OCI-LY7 (cell line): Measurements from ENCODE around the gene CDC20. TPM values are rescaled to one million over a fixed set of nuclear protein-coding genes. Genes with fewer than 3 reads are reported as not detected.

Source experiments
- BruUV-seq: library from RNA; stranded (reverse); fragments of 400-500 nt; replicated peaks from 2 replicates; lab custom pipeline; 2021; lab: Mats Ljungman, UMichigan
- CTCF ChIA-PET: fragments of 300-600 bp; sonication (Branson Sonifier 250); formaldehyde crosslinking; loops from one replicate; lab custom pipeline; 2022; ENCODE audit warnings: antibody characterized with exemption; ENCODE audit not compliant: unreplicated experiment; lab: Charles Lee
- POLR2A ChIA-PET: fragments of 300-600 bp; sonication (Branson Sonifier 250); formaldehyde crosslinking; loops from one replicate; lab custom pipeline; 2022; ENCODE audit warnings: antibody characterized with exemption; lab: Charles Lee
- DNase-seq: peaks from one replicate; pipeline ENCODE4 v3.0.0-alpha.2; 2015; ENCODE audit warnings: low spot score
- H2AFZ ChIP-seq: fragments of 200-600 bp; sonication (generic), shearing (Covaris generic); 2 replicates; pipeline ENCODE4 v1.6.1; 2014; ENCODE audit warnings: mild to moderate bottlenecking, antibody characterized with exemption, low read length, moderate library complexity
- H3K27ac ChIP-seq: fragments of 200-600 bp; sonication (generic); 2 replicates; pipeline ENCODE4 v1.5.1; 2014; ENCODE audit warnings: mixed run types, low read depth, mild to moderate bottlenecking, moderate library complexity, low read length, inconsistent platforms; ENCODE audit not compliant: poor library complexity, severe bottlenecking
- H3K36me3 ChIP-seq: fragments of 200-600 bp; sonication (generic); 2 replicates; pipeline ENCODE4 v1.6.1; 2014; ENCODE audit warnings: mild to moderate bottlenecking, antibody characterized with exemption, low read length, moderate library complexity, mixed read lengths; ENCODE audit not compliant: insufficient read depth
- H3K4me1 ChIP-seq: fragments of 200-600 bp; sonication (generic); 2 replicates; pipeline ENCODE4 v1.5.1; 2014; ENCODE audit warnings: mild to moderate bottlenecking, low read length; ENCODE audit not compliant: insufficient read depth, poor library complexity, severe bottlenecking
- H3K4me2 ChIP-seq: fragments of 200-600 bp; sonication (generic); 2 replicates; pipeline ENCODE4 v1.6.1; 2014; ENCODE audit warnings: mild to moderate bottlenecking, low read length
- H3K4me3 ChIP-seq: fragments of 200-600 bp; sonication (generic); 2 replicates; pipeline ENCODE4 v1.5.1; 2014; ENCODE audit warnings: mild to moderate bottlenecking, low read depth, low read length; ENCODE audit not compliant: poor library complexity, severe bottlenecking
- H3K79me2 ChIP-seq: fragments of 200-600 bp; sonication (generic); 2 replicates; pipeline ENCODE4 v1.6.1; 2016; ENCODE audit warnings: low read depth, mild to moderate bottlenecking, low read length, moderate library complexity, mixed read lengths; ENCODE audit not compliant: insufficient read depth
- H3K9me2 ChIP-seq: fragments of 200-600 bp; sonication (generic); 2 replicates; pipeline ENCODE4 v1.6.1; 2016; ENCODE audit warnings: mild to moderate bottlenecking, low read length, mixed read lengths; ENCODE audit not compliant: insufficient read depth
- H3K9me3 ChIP-seq: fragments of 200-600 bp; sonication (generic); 2 replicates; pipeline ENCODE4 v1.6.1; 2014; ENCODE audit warnings: mild to moderate bottlenecking, mixed run types, low read length, mixed read lengths
- H4K20me1 ChIP-seq: fragments of 200-600 bp; sonication (generic); 2 replicates; pipeline ENCODE4 v1.6.1; 2014; ENCODE audit warnings: mild to moderate bottlenecking, antibody characterized with exemption, low read length, moderate library complexity, mixed read lengths; ENCODE audit not compliant: insufficient read depth
- EZH2phosphoT487 ChIP-seq: fragments of 200-600 bp; sonication (generic); IDR thresholded peaks from 2 replicates; pipeline ENCODE4 v1.6.1; 2018; ENCODE audit warnings: low read depth, borderline replicate concordance, mild to moderate bottlenecking, mixed run types, antibody characterized with exemption, low read length, moderate library complexity, mixed read lengths
- intact Hi-C: fragments of 100-400 bp; cut with micrococcal nuclease; formaldehyde crosslinking; loops from one replicate; pipeline ENCODE4 v1.10.0; 2022; ENCODE audit not compliant: unreplicated experiment
- total RNA-seq, 2 experiments: library from RNA; depleted of rRNA in 1 of 2; stranded (reverse); fragments of >200 nt in 1 of 2; shearing (Covaris generic) in 1 of 2; gene quantifications; 2 replicates each; pipeline ENCODE4 v1.2.3, GENCODE V29; 2014 to 2022
- TF ChIP-seq, protein P1 (sequence below): fragments of 200-600 bp; sonication (generic); conservative IDR thresholded peaks from 2 replicates; pipeline ENCODE4 v1.5.1; 2014; ENCODE audit warnings: mild to moderate bottlenecking, antibody characterized with exemption, low read length, moderate library complexity, mixed read lengths

CDC20 gene
- total RNA-seq, 2 experiments from 2014 or later, result 174 to 209 TPM

DNA sequence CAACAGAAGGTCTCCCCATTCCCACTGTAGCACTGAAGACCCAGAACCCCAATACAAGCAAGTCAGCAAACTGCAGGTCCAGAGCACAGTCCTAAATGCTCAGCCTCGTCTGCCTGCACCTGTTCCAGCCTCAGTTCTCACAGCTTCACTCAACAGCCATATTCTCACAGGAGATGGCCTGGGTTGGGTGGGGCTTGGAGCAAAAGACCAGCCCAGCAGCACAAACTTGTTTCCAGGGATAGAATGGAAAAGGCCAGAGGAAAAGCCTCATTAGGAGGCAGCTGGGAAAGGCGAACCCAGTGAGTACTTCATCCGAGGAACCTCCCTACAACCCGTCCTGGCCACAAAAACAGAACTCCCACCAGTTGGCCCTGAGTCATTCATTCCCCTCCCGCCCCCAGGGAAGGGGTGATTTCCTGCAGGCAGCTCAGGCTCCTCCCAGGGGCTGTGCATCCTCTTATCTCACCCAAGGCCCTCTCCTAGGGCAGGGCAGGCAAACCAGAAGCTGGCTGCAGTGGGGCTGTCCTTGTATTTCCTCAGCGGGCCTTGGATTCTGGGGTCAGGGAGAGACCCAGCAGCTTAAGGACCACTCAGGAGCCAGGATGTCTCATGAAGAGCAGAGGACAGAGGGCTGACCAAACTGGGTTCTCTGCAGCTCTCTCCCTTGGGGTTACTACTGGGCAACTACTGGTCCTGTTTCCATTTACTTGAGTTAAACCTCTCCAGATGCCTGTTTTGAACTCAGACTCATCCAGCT lies 28.6 kb upstream of the CDC20 start:
- POLR2A ChIA-PET, result interaction anchor here (0.5 to 1.1 kb wide), 4 partner anchors 24 to 990 kb away, joined by 3 to 5 read pairs (median 4); no protein-coding TSS in a partner anchor
- TF ChIP-seq, protein P1, sequence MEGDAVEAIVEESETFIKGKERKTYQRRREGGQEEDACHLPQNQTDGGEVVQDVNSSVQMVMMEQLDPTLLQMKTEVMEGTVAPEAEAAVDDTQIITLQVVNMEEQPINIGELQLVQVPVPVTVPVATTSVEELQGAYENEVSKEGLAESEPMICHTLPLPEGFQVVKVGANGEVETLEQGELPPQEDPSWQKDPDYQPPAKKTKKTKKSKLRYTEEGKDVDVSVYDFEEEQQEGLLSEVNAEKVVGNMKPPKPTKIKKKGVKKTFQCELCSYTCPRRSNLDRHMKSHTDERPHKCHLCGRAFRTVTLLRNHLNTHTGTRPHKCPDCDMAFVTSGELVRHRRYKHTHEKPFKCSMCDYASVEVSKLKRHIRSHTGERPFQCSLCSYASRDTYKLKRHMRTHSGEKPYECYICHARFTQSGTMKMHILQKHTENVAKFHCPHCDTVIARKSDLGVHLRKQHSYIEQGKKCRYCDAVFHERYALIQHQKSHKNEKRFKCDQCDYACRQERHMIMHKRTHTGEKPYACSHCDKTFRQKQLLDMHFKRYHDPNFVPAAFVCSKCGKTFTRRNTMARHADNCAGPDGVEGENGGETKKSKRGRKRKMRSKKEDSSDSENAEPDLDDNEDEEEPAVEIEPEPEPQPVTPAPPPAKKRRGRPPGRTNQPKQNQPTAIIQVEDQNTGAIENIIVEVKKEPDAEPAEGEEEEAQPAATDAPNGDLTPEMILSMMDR, result no peak
- no peak for TF ChIP-seq EZH2phosphoT487
- intact Hi-C loops, result no loop called here
- H3K4me2 ChIP-seq, result no peak overlapping the region
- H3K9me2 ChIP-seq, result no peaks in the 10 kb centered on the region
- H3K9me3 ChIP-seq, result peaks cover 20% of the 10 kb centered on the region
- no peak overlapping the region for H2AFZ ChIP-seq
- no peak overlapping the region for H3K4me3 ChIP-seq
- CTCF ChIA-PET, result interaction anchor here (0.6 kb wide), 1 partner anchor 220 kb away, joined by 7 read pairs; no protein-coding TSS in a partner anchor
- no peak for DNase-seq
- no peak overlapping the region for H3K27ac ChIP-seq
- no TSS peak for BruUV-seq
- H3K36me3 ChIP-seq, result no peaks in the 10 kb centered on the region
- no peaks in the 10 kb centered on the region for H4K20me1 ChIP-seq
- H3K4me1 ChIP-seq, result no peaks in the 10 kb centered on the region
- no peaks in the 10 kb centered on the region for H3K79me2 ChIP-seq

DNA sequence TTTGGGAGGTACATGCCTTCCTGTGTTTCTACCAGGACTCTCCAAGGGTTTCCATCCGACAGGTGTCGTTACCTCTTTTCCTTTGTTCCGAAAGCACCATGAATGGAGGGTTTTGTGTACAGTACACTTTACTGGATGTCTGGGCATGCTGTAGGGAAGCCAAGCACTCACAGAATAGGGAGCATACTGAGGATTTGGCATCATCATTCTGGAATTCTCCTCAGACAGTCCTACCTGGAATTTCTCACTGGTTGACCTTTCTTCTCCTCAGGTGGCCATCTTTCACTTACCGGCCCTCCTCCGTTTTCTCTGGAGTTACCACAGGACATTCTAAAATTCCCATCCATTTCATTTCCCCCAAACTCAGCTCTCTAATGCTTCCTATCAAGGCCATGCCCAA lies 27.1 kb upstream of the CDC20 start:
- H3K4me3 ChIP-seq, result no peak overlapping the region
- H3K79me2 ChIP-seq, result no peaks in the 10 kb centered on the region
- H3K4me1 ChIP-seq, result no peaks in the 10 kb centered on the region
- intact Hi-C loops, result no loop called here
- no peak overlapping the region for H2AFZ ChIP-seq
- DNase-seq, result no peak
- H3K9me3 ChIP-seq, result peaks cover 10% of the 10 kb centered on the region; the same call in 1 of the 2 replicates
- H3K36me3 ChIP-seq, result no peaks in the 10 kb centered on the region
- no peak for TF ChIP-seq EZH2phosphoT487
- TF ChIP-seq, protein P1, result no peak
- H3K4me2 ChIP-seq, result no peak overlapping the region
- CTCF ChIA-PET, result no interaction called here
- no TSS peak for BruUV-seq
- H4K20me1 ChIP-seq, result no peaks in the 10 kb centered on the region
- no peaks in the 10 kb centered on the region for H3K9me2 ChIP-seq
- no peak overlapping the region for H3K27ac ChIP-seq
- POLR2A ChIA-PET, result interaction anchor here (0.6 kb wide), 1 partner anchor 122 kb away, joined by 3 read pairs; the partner anchor contains the start of gene HYI
